ENCODE data around the gene AUNIP. TPM values are rescaled to one million over a fixed set of nuclear protein-coding genes. Genes with fewer than 3 reads are reported as not detected.

The AUNIP gene
- total RNA-seq, 1 experiment from 2014 or later, result 12.1 TPM

DNA sequence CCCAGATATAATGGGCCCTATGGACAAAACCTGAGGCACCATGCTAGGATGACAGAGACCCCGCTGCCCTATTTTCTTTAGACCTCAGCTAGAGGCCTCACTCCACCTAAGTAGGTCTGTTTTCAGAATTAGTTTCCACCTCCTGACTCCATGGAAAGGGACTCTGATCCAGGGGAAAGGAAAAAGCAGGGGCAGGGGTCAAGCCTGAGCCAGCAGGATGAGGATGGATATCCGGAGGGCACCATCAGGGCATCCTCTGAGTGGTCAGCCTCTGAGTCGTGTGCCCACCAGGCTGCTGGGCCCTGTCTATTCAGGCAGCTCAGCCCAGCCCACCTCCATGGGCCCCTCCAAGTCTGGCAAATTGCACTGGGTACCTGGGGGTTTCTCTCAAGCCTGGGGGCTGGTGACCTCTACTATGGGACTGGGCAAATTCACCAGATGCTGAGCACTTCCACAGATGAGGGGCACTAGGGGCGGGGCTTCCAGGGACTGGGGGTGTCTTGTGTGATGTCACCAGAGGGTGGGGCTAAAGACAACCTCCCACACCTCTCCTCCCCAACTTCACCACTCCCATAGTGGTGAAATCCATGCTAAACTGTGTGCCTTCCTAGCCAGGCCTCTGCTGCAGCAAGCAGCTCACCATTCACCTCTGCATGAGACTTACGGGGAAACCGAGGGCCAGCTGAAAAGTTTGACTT is 10.8 kb upstream of the AUNIP start:
- ChIA-PET POLR2A (no interaction called here), CTCF (no interaction called here), RAD21 (ENCODE audit: low non-redundant PET in 1 of 2, low total read pairs in 2 of 2, uncharacterized antibody in 2 of 2, unreplicated experiment in 2 of 2) (no interaction called here)
- ATAC-seq (no peak), DNase-seq (ENCODE audit: low read depth, low spot score) (no peak)
- H4K20me1 ChIP-seq (ENCODE audit: insufficient read depth), result no peaks in the 10 kb centered on the region
- H3K27me3 ChIP-seq (ENCODE audit: insufficient read depth, low read length), result no peaks in the 10 kb centered on the region
- no peak overlapping the region for H2AFZ ChIP-seq (ENCODE audit: low read depth, low read length, poor library complexity, severe bottlenecking)
- H3K27ac ChIP-seq (ENCODE audit: low read depth, low read length), result no peak overlapping the region
- no peak overlapping the region for H3K4me3 ChIP-seq (replicated peaks in 1 of 2; ENCODE audit: low read depth in 1 of 2, low read length in 2 of 2)
- H3K9me3 ChIP-seq (ENCODE audit: control insufficient read depth in 1 of 2, insufficient read depth in 1 of 2, low read depth in 1 of 2, low read length in 2 of 2), result no peaks in the 10 kb centered on the region
- TF ChIP-seq ZNF274 (IDR thresholded peaks at IDR 0.05; ENCODE audit: low read depth, low read length), result no peak
- no peak for TF ChIP-seq SRF (IDR thresholded peaks at IDR 0.05; ENCODE audit: low read depth)
- TF ChIP-seq EZH2 (IDR thresholded peaks at IDR 0.05), result no peak
- TF ChIP-seq, protein P1, sequence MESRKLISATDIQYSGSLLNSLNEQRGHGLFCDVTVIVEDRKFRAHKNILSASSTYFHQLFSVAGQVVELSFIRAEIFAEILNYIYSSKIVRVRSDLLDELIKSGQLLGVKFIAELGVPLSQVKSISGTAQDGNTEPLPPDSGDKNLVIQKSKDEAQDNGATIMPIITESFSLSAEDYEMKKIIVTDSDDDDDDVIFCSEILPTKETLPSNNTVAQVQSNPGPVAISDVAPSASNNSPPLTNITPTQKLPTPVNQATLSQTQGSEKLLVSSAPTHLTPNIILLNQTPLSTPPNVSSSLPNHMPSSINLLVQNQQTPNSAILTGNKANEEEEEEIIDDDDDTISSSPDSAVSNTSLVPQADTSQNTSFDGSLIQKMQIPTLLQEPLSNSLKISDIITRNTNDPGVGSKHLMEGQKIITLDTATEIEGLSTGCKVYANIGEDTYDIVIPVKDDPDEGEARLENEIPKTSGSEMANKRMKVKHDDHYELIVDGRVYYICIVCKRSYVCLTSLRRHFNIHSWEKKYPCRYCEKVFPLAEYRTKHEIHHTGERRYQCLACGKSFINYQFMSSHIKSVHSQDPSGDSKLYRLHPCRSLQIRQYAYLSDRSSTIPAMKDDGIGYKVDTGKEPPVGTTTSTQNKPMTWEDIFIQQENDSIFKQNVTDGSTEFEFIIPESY (IDR thresholded peaks at IDR 0.05; ENCODE audit: extremely low read depth, insufficient replicate concordance, low read length), result no peak
- TF ChIP-seq, protein P2, sequence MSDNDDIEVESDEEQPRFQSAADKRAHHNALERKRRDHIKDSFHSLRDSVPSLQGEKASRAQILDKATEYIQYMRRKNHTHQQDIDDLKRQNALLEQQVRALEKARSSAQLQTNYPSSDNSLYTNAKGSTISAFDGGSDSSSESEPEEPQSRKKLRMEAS (IDR thresholded peaks at IDR 0.05), result no peak
- TF ChIP-seq, protein P3, sequence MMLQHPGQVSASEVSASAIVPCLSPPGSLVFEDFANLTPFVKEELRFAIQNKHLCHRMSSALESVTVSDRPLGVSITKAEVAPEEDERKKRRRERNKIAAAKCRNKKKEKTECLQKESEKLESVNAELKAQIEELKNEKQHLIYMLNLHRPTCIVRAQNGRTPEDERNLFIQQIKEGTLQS (IDR thresholded peaks at IDR 0.05), result no peak
- TF ChIP-seq EZH2phosphoT487 (IDR thresholded peaks at IDR 0.05; ENCODE audit: borderline replicate concordance), result no peak
- no peak for TF ChIP-seq JUND (IDR thresholded peaks at IDR 0.05)
- no peak for TF ChIP-seq EGR1 (IDR thresholded peaks at IDR 0.05; ENCODE audit: low read depth)
- TF ChIP-seq, protein P4, sequence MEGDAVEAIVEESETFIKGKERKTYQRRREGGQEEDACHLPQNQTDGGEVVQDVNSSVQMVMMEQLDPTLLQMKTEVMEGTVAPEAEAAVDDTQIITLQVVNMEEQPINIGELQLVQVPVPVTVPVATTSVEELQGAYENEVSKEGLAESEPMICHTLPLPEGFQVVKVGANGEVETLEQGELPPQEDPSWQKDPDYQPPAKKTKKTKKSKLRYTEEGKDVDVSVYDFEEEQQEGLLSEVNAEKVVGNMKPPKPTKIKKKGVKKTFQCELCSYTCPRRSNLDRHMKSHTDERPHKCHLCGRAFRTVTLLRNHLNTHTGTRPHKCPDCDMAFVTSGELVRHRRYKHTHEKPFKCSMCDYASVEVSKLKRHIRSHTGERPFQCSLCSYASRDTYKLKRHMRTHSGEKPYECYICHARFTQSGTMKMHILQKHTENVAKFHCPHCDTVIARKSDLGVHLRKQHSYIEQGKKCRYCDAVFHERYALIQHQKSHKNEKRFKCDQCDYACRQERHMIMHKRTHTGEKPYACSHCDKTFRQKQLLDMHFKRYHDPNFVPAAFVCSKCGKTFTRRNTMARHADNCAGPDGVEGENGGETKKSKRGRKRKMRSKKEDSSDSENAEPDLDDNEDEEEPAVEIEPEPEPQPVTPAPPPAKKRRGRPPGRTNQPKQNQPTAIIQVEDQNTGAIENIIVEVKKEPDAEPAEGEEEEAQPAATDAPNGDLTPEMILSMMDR (IDR thresholded peaks at IDR 0.05 in 2 of 3, conservative IDR thresholded peaks at IDR 0.05 in 1 of 3; ENCODE audit: borderline replicate concordance in 1 of 3, insufficient read depth in 1 of 3, low read depth in 2 of 3, low read length in 2 of 3), result no peak
- no peak for TF ChIP-seq YY1 (IDR thresholded peaks at IDR 0.05; ENCODE audit: extremely low read depth, insufficient replicate concordance, low read depth, low read length)
- no peak for TF ChIP-seq POLR2AphosphoS5 (IDR thresholded peaks at IDR 0.05; ENCODE audit: low read depth, low read length)
- TF ChIP-seq RAD21 (IDR thresholded peaks at IDR 0.05; ENCODE audit: low read depth), result no peak
- no peak for TF ChIP-seq ZFX (IDR thresholded peaks at IDR 0.05)
- TF ChIP-seq ELF1 (IDR thresholded peaks at IDR 0.05; ENCODE audit: borderline replicate concordance, low read depth), result no peak
- TF ChIP-seq SIN3A (IDR thresholded peaks at IDR 0.05; ENCODE audit: low read depth), result no peak
- TF ChIP-seq POLR2A (IDR thresholded peaks at IDR 0.05; ENCODE audit: borderline replicate concordance, extremely low read depth, insufficient read depth, insufficient read length), result no peak
- peaks cover 10% of the 10 kb centered on the region; the same call in 1 of the 2 replicates for H3K79me2 ChIP-seq (ENCODE audit: insufficient read depth, low read length)
- no TSS peak for BruUV-seq (replicated peaks)
- no peaks in the 10 kb centered on the region for H3K9me2 ChIP-seq (ENCODE audit: insufficient read depth)
- no peak overlapping the region for H3K4me2 ChIP-seq (ENCODE audit: low read length)
- intact Hi-C loops (cut with micrococcal nuclease), result no loop called here
- H3K9ac ChIP-seq (ENCODE audit: low read length), result no peak overlapping the region
- H3K36me3 ChIP-seq (ENCODE audit: control insufficient read depth in 1 of 2, insufficient read depth in 2 of 2, low read length in 2 of 2), result no peaks in the 10 kb centered on the region
- H3K4me1 ChIP-seq (ENCODE audit: control insufficient read depth in 1 of 2, insufficient read depth in 2 of 2, low read length in 2 of 2), result peaks cover 27 to 49% of the 10 kb centered on the region in 2 experiments

Measured in HCT116 (cell line).